Measurements from ENCODE around the gene NACC2.

- TF ChIP-seq CTCF (tag by site-specific recombination; IDR thresholded peaks at IDR 0.05) (no peak), GLI4 (tag by site-specific recombination; IDR thresholded peaks at IDR 0.05) (no peak), ZNF473 (tag by site-specific recombination; IDR thresholded peaks at IDR 0.05) (no peak), ZNF501 (tag by site-specific recombination; IDR thresholded peaks at IDR 0.05) (no peak), FEZF1 (tag by site-specific recombination; IDR thresholded peaks at IDR 0.05) (no peak), ZFP3 (tag by site-specific recombination; IDR thresholded peaks at IDR 0.05; ENCODE audit: low read depth) (no peak), ZNF324 (tag by site-specific recombination; IDR thresholded peaks at IDR 0.05) (no peak), ZNF24 (tag by site-specific recombination; IDR thresholded peaks at IDR 0.05) (no peak)
Measured at GRCh38 chr9:136009516-136009915, 85.6 kb downstream of the NACC2 start.

Measured in HEK293 (cell line).